HG02840 (cell line): ENCODE measurements around the gene TAF10.

Experiments
- ATAC-seq: cut with Tn5 transposase; IDR thresholded peaks from one replicate; pipeline ENCODE4 v1.9.1; 2021; ENCODE audit warnings: mild to moderate bottlenecking, moderate library complexity, moderate number of reproducible peaks; ENCODE audit not compliant: unreplicated experiment, low FRiP score

TAF10 gene

DNA sequence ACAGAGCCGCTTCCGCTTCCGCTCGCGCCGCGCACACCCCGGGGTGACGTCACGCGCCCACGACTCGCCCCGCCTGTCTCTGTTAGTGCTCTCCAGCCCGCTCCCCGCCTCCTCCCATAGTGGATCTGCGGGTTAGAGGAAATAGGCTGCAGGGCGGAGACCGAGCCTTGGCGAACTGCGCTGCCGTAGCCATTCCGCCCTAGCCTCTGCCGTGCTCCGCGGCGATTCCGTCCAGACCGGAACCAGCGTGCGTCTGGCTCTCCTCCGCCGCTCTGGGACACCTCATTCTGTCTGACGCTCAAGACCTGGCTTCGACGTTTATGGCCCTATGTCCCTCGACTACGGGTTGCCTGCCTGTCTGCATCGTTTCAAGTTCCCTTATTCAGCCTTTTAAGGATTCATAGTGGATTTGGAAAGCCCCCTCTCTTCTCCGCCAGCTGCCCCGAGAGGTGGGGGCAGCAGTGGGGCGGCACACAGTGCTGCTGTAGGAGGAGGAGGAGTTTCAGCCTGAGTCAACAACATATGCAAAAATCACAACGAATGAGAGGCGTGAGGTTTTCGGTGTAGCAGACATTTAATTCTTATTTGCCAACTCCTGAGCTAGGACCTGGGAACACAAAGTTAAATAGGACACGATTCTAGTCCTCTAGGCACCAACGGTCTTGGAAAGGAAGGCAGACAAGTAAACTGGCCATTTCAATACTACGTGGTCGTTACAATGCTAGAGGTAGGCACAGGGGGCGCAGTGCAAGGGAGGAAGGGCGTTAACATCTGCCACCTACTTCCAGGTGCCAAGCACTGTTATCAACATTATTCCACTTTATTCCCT, at the start of gene TAF10:
Gene TAF10, minus strand, starts transcription at position 4 of the 829 bp plus-strand sequence. CDS start 27 bp downstream, outside the sequence.
- peak; percentile 89 for ATAC-seq

DNA sequence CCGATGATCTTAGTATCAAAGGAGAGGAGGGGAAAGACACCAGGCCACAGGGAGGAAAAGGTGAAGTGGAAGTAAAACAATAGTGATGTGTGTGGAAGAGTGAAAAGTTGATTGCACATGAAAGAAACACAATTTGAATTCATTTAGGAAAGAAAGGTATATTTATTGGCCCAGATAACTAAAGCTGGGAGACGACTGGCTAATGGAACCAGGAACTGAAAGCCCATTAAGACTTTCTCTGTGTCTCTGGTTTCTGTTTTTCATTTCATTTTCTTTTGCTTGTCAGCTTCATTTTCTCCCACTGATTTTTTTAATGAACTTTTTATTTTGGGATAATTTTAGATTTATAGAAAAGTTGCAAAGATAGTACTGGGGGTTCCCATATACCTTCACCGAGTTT, 48.7 kb upstream of the TAF10 start:
- no peak for ATAC-seq

DNA sequence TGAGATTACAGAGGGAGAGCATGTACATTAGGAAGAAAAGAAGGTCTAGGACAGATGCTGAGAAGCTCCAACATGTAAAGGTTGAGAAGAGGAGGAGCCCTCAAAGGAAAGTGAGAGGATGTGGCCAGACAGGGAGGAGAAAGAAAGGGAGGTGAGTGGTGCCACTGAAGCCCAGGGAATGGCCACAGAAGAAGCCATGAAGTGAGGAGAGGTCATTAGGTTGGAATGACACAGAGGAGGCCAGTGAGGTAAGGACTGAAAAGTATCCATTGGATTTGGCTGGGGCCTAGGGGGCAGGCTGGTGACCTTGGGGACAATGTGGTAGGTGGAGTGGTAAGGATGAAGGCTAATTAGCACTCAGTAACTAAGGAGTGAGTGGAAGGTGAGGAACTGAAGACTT, 46.6 kb upstream of the TAF10 start:
- ATAC-seq = no peak

DNA sequence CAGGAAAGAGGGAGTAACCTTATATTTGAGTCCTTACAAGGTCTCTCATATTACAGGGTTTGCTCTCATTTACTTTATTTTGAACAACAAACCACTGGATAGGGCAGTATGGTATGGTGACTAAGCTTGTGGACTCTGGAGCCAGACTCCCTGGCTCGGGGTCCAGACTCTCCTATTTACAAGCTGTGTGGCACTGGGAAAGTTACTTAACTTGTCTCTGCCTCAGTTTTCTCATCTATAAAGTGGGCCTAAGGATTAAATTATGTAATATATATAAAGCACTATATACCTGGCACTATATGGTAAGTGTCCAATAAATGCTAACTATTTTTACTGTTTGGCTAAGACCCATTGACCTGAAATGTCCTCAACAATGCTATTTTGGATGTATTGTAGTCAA, 45.3 kb upstream of the TAF10 start:
- no peak for ATAC-seq

DNA sequence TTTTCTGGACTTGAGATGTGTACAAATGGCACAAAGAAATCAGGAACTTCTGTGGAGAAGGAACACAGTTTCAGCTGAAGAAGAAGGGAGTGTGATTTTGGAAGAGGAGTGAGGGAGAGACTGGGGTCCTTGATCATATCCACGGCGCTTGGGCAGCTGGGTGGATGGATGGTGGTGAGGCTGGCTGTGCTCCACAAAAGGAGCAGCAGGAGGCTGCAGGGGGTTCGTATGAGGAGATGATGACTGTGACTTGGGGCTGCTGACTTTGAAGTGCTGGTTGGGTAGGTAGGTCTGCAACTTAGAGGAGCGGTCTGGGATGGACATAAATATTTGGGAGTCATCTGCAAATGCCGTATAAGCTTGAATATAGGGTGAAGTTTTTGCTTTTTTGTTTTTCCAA, 44.9 kb upstream of the TAF10 start:
- ATAC-seq = no peak

DNA sequence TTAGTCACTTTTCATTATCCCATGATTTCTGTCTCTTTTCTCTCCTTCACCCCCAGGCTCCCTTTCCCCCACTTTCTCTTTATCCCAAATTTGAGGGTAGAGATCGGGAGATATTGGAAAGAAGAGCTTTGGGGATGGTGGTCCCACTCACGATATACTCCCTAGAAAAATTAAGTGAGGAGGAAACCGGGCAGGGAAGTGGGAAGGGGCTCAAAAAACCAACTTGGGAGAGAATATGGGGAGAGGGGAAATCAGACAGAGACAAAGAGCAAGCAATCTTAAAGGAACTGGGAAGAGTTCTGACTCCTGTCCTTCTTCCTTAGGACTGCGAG, 44.5 kb upstream of the TAF10 start:
- no peak for ATAC-seq

DNA sequence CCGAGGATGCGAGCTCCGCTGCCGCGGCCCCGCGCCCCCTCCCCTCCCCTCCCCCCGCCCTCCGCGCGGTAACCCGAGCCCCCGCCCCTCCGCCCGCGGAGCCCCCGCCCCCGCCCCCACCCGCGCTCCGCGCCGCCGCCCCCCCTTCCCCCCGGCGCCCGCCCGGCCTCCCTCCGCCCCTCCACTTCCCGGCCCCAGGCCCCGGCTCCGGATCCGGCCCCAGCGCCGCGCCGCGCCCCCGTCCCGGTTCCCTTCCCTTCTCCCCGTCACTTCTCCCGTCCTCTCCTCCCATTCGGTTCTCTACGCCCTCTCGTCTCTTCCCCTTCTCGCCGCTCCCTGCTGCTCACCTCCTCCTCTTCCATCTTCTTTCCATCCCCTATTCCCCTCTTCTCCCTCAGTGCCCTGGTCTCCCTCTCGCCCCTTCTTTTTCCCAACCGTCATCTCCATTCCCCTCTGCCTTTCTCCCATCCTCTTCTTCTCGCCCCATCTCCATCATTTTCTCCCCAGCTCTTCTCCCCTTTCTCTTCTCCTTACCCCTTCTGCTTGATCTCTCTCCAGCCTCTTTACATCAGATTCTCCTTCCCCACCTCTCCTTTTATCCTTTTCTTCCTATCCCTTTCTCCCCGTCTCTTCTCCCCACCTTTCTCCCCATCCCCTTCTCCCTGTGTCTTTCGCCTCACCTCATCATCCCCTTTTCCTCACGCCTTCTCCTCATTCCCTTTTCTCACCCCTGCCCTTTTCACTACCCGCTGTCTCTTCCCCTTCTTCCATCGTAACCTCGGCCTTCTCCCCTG, 44.0 kb upstream of the TAF10 start, which contains the start of gene DCHS1:
Gene DCHS1, minus strand, starts transcription at position 20 of the 794 bp plus-strand sequence. CDS start 14,196 bp downstream, outside the sequence.
- no peak for ATAC-seq

DNA sequence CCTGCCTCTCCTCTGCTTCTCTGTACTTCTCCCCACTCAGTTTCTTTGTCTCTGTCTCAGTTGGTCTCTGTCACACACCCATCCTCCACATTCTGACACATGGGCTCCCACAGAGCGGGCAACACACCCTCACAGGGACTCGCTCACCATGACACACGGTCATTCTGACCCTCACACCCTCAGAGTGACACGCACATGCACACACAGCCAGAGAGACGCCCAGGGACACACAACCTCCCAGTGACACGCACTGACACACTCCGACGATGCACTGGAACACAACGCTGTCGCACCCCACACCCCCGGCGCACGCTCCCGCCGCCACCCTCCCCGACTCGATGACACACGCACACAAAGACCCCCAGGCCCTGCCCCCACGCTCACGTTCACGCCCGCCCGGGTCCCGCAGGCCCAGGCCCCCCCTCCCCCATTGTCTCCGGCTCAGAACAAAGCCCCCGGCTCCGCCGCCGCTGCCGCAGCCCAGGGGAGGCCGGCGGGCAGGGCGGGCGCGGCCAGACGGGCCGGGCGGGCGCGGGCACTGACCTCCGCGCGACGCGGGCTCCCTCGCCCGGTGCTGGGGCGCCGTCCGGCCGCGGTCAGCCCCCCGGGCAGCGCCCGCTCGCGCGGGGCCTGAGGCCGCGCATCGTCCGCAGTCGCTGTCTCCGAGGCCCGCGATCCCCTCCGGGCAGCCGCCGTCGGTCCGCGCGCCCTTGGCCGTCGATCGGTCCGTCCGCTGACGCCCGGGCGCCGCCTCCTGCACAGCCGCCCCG, 43.2 kb upstream of the TAF10 start:
- no peak for ATAC-seq

DNA sequence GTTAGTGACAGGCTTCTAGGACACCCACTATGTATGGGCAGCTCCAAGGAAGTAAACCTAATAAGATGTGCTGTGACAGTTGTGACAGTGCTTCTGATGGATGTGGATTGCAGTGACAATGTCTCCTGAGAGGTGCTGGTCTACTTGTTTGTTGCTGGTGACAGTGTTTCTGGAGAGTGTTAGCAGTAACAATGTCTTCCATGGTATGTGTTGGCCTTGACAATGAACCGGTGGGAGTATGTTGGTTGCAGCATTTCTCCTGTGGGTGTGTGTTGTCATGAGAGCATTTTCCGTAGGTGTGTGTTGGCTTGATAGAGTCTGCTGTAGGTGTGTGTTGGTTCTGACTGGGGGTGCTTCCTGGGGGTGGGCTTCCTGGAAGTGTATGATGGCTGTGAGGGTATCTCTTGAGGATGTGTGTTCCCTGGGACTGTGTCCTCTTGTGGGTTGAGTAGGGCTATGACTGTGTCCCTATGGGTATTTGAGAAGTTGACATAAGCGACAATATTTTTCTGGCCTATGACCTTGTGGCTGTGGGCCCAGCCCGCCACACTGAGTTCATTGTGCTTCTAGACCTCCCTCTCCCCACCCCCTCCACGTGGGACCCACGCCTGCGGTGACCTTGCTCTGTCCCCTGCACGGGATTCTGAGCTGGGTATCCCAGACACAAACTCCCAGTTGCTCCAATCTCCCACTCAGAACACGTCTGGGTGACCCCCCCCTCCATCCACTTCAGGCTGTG, 42.4 kb upstream of the TAF10 start:
- ATAC-seq = no peak

DNA sequence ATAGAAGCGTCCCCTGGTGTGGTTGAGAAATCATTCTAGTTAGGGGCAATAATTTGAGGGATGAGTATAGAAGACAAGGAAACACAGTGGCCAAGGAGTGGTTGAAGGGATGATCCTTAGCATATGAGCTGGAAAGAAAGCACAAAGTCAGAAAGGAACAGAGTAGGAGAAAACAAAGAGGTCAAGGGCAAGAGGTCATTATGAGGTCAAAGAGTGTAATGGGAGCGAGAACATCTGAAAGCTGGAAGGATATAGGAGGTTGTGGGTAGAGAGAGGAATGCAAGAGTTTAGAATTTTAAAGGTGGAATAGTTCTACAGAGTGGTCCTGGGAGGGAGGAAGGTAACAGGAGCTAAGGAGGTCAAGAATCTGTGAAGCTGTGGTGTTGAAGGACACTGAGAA, 41.6 kb upstream of the TAF10 start:
- no peak for ATAC-seq

DNA sequence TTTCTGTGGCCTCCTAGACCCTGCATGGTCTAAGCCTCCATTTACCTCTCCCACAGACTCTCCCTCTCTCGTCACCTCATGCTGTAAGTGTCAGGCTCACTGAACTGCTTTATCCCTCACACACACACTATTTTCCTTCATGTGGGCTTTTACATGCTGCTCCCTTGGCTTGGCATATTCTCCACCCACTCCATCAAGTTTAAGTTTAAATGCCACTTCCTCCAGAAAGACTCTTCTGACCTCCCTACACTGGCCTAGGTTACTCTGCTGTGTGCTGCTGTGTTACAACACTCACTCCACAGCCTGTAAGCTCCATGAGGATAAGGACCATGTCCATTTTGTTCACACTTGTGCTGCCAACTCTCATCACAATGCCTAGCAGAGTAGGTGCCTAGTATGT, 41.1 kb upstream of the TAF10 start:
- ATAC-seq = no peak

DNA sequence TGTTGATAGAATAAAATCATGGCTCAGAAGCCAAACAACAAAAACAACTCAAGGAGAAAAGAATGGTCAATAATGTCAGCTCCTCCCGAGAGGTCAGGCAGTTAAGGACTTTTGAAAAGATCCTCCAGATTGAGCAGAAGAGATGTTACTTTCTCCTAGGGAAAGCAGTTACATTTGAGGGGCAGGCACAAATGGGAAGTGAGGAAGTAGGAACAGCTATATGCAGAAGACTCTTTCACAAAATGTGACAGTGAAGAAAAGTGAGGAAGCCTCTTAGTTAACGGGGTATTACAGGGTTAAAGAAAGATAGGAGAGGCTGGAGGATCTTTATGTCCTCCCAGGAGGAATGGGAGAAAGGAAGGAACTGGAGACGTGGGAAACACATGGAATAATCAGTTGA, 40.2 kb upstream of the TAF10 start:
- no peak for ATAC-seq

DNA sequence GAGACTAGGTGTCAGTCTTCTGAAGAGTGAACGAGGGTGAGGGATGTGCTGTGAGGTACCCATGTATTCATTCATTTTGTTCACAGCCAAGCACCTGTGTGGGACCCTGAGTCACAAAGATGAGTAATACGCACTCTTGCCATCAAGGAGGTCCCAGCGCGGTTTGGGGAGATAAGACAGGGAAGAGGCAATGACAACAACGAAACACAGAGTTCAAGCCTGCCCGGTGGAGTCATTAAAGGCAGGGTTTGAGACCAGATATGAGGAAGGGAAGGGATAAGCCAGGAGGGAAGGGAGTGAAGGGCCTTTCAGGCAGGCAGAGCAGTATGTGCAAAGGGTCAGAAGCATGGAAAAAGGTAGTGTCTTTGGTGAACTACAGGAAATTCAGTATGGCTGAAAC, 39.0 kb upstream of the TAF10 start:
- no peak for ATAC-seq

DNA sequence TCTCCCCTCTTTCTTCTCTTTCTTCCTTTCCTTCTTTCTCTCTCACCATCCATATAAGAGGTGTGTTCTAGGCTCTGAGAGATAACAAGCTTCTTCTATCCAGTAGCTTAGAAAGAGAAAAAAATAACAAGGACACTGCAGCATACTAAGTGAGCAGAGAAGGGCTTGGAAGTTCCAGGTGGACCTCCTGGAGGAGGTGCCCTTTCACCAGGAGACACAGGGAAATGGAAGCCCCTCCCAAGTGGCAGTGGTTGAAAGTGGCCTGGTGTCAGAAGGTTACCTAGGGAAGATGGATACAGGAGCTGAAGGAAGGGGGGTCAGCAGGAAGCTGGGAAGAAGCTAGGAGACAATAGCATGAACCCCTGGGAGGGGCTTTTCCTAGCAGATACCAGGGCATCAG, 38.1 kb upstream of the TAF10 start:
- ATAC-seq = no peak

DNA sequence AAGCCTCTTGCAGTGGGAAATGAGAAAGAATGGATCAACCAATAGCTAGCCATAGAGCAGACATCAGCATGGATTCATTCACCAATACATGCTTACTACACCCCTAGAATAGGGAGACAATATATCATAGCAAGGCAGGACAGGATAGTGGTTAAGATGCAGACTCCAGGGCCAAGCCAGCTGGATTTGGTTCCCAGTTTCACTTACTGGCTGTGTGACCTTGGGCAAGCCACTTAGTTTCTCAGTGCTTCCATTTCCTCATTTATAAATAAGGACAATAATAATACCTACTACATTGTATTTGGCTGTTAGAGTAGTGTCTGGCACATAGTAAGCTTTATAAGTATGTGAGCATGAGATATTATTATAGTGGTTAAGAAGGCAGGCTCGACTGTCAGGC, 36.5 kb upstream of the TAF10 start:
- no peak for ATAC-seq

DNA sequence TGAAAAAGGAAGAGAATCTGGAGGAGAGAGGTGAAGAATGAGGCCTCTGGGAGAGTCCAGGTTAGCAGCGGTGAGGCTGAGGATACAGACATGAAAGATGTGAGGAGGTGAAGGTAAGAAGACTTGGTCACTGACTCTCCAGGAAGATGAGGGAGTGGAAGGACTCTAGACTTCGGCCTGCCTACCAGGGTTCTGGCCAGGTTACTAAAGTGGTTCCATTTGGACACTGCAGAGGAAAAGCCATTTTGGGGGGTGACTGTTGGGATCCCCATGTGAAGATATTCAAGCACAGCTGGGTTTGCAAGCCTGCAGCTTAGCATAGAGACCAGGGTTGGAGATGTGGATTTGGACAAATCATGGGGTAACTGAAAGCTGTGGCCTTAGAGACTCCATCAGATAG, 35.8 kb upstream of the TAF10 start:
- no peak for ATAC-seq

DNA sequence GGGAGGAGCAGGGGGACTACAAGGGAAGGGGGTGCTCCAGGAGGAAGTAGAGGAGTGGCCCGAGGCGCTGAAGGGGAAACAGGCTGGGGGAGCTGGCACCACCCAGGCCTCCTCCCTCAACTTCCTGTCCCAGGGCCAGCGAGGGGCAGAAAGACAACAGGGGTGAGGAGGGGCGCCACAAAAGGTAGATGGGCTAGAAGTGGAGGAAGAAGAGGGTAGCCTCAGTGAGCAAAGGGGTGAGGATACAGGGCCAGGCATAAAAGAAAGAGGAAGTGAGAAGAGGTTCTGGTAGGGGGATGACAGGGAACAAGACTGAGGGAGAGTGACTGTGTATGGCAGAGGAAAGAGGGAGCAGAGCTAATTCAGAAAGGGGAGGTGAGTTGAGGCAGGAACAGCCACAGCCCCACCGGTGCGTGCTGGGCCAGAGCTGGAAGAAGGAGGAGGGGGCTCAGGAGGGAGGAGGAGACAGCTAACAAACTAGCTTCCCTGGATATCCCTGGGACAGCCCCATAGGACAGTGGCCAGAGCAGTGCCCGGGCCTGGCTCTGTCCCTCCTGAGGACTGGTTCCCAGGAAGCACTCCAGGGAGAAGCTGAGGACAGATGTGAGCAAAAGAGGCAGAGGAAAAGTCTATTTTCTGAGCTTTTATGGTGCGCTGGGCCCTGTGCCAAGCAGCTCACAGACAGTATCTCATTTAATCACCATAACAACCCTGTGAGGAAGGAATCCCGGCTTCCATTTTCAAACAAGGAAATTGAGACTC, 35.1 kb upstream of the TAF10 start:
- ATAC-seq = peak; percentile 93

DNA sequence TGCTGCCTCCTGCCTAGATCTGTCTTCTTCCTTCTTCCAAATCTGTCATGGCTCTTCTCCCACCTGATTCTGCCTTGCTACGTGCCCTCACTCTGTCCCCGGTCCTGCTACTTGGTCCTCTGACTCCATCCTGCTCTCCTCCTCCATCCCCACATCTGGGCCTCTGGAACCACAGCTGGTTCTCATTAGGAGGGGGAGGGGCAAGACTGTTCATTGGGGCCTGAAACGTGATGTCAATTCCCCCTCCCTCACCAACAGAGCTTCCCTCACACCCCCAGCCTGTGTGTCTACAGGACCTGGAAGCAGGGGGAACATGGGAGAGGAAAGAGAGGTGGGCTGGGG, 34.5 kb upstream of the TAF10 start:
- no peak for ATAC-seq

DNA sequence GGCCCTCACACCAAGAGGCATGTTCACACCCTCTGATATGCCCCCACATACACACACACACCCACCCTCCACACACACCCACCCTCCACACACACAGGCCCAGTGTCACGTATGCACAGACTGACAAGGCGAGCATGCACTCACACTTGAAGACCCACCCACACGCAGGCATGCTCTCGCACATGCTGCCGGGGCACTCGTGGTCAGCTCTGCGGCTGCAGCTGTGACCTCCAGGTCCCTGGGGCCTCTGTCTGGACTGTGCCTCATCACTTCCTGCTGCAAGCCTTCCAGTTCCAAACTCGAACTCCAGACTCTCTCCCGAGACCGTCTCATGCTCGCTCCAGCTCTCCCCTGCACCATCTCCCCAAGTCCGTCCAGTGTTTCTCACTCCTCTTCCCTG, 34.1 kb upstream of the TAF10 start:
- ATAC-seq = no peak

DNA sequence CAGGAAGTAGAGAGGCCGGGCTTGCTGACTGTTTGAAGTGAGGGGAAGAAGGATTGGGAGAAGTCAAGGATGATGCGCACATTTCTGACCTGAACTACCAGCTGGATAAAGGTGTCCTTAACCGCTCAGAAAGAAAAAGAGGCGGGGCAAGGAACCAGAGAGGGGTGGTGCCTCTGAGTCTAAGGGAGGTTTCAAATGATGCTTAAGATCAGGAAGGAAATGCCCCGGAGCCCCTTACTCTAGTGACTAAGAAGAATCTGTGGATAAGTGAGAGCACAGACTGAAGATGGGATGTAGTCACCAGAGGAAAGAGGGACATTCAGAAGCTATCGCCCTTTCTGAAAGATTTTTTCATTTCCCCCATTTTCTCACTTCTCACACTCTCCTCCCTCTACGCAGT, 30.9 kb upstream of the TAF10 start:
- no peak for ATAC-seq
